Measurements from ENCODE around the gene PTPN14.

Gene PTPN14

GRCh38 chr1:214370615-214371014 lies 180.8 kb downstream of the PTPN14 start:
- H3K4me1 Mint-ChIP-seq = peaks cover 43% of the 10 kb centered on the region
- H3K27me3 Mint-ChIP-seq (ENCODE audit: low read depth, poor library complexity) = no peaks in the 10 kb centered on the region
- H3K27ac Mint-ChIP-seq = peak overlapping the region; percentile 87
- peaks cover 24% of the 10 kb centered on the region for H3K9me3 Mint-ChIP-seq
- peaks cover 90% of the 10 kb centered on the region for H3K36me3 Mint-ChIP-seq (ENCODE audit: low read depth)
- no peak for TF ChIP-seq CTCF (IDR thresholded peaks at IDR 0.05)
- H3K4me3 Mint-ChIP-seq = no peak overlapping the region
- DNase-seq = no peak

GRCh38 chr1:214369364-214369763 lies 182.0 kb downstream of the PTPN14 start:
- Mint-ChIP-seq H3K4me1 (peaks cover 40% of the 10 kb centered on the region), H3K9me3 (peaks cover 24% of the 10 kb centered on the region), H3K27me3 (ENCODE audit: low read depth, poor library complexity) (no peaks in the 10 kb centered on the region), H3K36me3 (ENCODE audit: low read depth) (peaks cover 92% of the 10 kb centered on the region), H3K4me3 (no peak overlapping the region), H3K27ac (peak overlapping the region; percentile 74)
- no peak for DNase-seq
- TF ChIP-seq CTCF (IDR thresholded peaks at IDR 0.05) = no peak

- Mint-ChIP-seq H3K9me3 (peaks cover 24% of the 10 kb centered on the region), H3K27ac (no peak overlapping the region), H3K4me3 (no peak overlapping the region), H3K27me3 (ENCODE audit: low read depth, poor library complexity) (no peaks in the 10 kb centered on the region), H3K36me3 (ENCODE audit: low read depth) (peaks cover 92% of the 10 kb centered on the region), H3K4me1 (peaks cover 29% of the 10 kb centered on the region)
- no peak for DNase-seq
- no peak for TF ChIP-seq CTCF (IDR thresholded peaks at IDR 0.05)
Measured at GRCh38 chr1:214367841-214368240, 183.6 kb downstream of the PTPN14 start.

GRCh38 chr1:214364786-214365295 lies 186.6 kb downstream of the PTPN14 start:
- TF ChIP-seq CTCF (IDR thresholded peaks at IDR 0.05) = no peak
- Mint-ChIP-seq H3K27ac (no peak overlapping the region), H3K4me1 (peaks cover 25% of the 10 kb centered on the region), H3K36me3 (ENCODE audit: low read depth) (peaks cover 91% of the 10 kb centered on the region), H3K4me3 (no peak overlapping the region), H3K27me3 (ENCODE audit: low read depth, poor library complexity) (no peaks in the 10 kb centered on the region), H3K9me3 (peaks cover 5% of the 10 kb centered on the region)
- DNase-seq = no peak

GRCh38 chr1:214364386-214364785 lies 187.0 kb downstream of the PTPN14 start:
- H3K36me3 Mint-ChIP-seq (ENCODE audit: low read depth) = peaks cover 91% of the 10 kb centered on the region
- H3K9me3 Mint-ChIP-seq = peaks cover under 1% of the 10 kb centered on the region
- H3K4me1 Mint-ChIP-seq = peaks cover 25% of the 10 kb centered on the region
- H3K4me3 Mint-ChIP-seq = no peak overlapping the region
- peak overlapping the region; percentile 46 for H3K27ac Mint-ChIP-seq
- DNase-seq = no peak
- no peak for TF ChIP-seq CTCF (IDR thresholded peaks at IDR 0.05)
- H3K27me3 Mint-ChIP-seq (ENCODE audit: low read depth, poor library complexity) = no peaks in the 10 kb centered on the region

GRCh38 chr1:214363386-214363785 lies 188.0 kb downstream of the PTPN14 start:
- Mint-ChIP-seq H3K27me3 (ENCODE audit: low read depth, poor library complexity) (no peaks in the 10 kb centered on the region), H3K36me3 (ENCODE audit: low read depth) (peaks cover 82% of the 10 kb centered on the region), H3K27ac (no peak overlapping the region), H3K9me3 (no peaks in the 10 kb centered on the region), H3K4me3 (no peak overlapping the region), H3K4me1 (peaks cover 25% of the 10 kb centered on the region)
- no peak for TF ChIP-seq CTCF (IDR thresholded peaks at IDR 0.05)
- no peak for DNase-seq

All from nephron progenitor cell (in vitro differentiated cells).